Stimulated activated CD4-positive, alpha-beta T cell treated with anti-CD3 and anti-CD28 coated beads, Interleukin-2, amount 100 ng/mL, for 48 hours (primary cell): ENCODE measurements around the gene LDLRAD3.

Experiments
- DNase-seq, 2 donors: peaks; one replicate each; pipeline ENCODE4 v3.0.0-alpha.2; 2020

LDLRAD3 gene

DNA sequence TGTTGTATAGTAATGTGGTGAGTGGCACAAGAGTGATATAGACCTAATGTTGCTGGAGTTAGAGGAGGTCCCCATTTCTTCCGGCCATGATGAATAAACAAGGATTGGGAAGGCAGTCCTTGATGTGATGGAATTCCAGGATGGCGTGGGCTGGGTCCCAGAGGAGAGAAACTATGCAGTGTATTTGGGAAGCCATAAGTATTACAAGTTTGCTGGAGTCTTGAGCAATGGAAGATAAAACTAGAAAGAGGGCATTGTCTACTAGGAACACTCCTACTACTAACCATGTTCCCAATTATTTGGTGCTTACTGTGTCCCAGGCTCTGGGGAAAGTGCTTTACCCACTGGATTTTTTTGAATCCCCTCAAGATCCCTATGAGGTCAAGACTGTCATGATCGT is 20.0 kb downstream of the LDLRAD3 start:
- no peak for DNase-seq

DNA sequence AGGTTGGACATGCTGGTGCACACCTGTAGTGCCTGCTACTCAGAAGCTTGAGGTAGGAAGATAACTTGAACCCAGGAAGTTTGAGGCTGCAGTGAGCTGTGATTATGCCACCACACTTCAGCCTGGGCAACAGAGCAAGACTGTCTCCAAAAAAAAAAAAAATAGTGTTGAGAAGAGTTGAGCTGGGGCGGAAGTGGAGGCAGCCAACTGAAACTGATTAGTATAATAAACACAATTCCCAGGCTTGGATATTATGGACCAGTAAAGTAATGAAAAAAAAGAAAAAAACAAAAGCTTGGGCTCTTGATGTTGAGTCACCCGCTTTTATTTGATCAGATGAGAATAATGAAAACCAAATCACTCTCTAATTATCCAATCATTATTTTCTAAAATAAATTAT is 21.0 kb downstream of the LDLRAD3 start:
- no peak for DNase-seq

DNA sequence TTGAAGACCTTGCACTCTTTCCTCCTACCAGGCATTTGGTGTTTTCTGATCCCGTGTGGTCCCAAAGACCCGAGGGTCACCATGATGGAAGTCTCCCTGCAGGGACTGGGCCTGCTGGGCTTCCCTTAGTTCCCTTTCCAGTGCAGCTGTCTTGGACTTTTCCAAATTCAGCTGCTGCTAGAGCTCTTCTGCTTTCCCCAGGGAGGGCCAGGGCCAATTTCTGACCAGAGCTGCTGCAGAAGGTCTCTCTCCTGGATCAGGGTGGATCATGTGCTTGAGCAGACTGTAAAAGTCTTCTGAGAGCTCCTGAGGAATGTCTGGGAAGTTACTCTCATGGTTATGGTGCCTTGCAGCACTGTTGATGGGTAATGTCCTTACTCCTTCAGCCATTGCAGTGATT is 23.2 kb downstream of the LDLRAD3 start:
- no peak for DNase-seq

DNA sequence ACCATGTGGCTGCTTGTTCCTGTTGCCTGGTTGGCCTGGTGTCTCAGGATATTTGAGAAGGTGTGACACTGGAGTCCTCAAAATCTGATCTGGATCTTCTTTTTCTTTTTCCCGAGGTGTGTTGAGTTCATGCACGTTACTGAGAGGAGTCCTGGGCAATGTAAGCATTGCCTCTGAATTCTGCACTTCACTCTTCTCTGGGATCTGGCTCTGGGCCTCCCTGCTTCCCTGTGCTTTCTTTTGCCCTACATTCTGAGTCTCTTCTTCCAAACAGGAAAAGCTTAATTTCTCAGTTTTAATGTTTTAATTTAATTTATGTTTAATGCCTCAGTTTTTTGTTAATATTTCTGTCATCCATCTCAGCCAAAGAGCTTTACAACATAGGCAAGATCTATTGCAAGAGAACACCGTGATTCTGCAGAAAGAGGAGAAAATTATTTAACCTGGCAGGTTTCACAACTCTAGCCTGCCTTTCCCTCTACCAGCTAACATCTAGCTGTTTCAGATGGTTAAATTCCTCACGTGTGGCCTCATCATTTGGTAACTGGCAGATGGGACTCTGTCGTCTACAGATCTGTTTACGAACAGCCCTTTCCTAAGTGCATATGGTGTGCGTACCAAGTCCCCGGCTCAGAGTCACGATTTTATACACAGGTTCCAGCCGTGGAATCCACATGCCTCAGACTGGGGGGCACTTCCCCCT is 24.7 kb downstream of the LDLRAD3 start:
- DNase-seq: no peak

DNA sequence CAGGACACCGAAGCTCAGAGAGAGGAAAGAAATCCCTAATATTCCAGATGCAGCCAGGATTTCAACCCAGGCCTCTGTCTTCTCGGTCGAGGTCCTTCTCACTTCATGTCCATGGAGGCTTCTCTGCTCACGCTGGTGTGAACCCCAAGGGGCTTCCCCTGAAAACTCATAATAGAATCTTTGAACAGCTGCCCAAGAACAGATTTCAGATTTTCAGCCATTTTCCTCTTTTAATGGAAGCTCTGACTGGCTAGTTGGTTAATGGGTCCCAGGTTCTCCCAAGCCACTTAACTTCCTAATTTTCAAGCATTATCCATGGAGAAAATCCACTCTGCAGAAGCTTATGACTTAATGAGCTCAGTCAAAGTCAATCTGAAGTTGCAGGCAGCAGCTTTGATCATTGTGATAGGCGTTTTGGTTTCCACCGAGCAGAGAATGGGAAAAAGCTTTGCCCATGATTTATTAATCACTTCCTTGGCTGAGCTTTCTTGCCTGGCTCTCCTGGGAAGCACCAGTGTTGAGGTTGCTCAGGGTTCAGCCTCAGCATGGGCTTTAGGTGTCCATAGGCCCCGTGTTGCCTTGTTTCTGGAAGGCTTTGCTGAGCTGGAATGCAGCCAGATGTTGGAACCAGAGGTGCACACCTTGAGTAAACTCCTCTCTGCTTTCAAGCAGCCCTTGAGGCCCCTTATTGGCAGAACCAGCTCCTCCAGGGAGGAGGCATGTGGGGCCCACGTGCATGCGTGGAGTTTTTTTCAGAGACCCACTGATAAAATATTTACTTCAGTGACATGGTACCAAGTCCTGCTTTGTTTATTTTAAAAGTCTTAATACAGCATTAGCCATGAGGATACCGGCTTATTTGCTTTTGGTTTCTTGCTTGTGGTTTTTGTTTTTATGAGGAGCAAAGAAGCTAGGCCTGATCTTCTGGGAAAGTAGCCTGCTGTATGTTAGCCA is 25.5 kb downstream of the LDLRAD3 start:
- no peak for DNase-seq

DNA sequence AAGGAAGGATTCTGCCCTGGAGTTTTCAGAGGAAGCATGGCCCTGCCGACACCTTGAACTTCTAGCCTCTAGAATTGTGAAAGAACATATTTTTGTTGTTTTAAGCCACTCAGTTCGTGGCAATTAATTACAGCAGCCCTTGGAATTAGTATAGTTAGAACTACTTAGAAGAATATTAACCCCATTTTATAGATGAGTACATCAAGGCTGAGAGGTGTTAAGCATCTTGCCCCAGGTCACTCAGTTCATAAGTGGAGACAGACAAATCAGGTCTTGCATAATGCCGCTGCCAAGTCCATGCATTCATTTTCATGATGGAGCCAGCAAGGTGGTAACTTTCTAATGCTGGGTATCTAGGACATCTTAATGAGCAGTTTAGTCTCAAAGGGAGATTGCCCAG is 26.6 kb downstream of the LDLRAD3 start:
- DNase-seq: no peak

DNA sequence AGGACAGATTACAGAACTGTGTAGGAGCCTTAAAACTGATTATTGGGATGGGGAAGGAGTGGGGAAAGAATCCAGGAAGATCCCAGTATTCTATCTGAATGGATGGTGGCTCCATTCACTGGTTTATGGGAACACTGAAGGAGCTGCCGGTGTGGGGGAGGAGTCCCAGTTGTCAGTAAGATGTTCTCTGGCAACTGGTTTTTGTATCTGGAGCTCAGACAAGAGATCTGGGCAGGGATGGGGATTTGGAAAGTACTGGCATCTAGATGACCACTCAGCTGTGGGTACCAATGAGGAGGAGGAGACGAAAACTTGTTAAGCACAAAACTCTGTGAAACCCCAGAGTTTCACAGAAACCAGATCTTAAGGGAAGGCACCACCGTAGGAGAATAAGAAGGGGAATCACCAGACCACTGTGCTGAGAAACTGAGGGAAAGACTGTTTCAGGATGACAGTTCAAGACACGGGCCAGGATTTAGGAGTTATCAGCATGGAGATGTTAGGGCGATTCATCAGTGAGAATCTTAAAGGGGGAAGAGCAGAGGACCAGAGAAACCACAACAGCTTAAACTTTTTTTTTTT is 28.1 kb downstream of the LDLRAD3 start:
- no peak for DNase-seq

DNA sequence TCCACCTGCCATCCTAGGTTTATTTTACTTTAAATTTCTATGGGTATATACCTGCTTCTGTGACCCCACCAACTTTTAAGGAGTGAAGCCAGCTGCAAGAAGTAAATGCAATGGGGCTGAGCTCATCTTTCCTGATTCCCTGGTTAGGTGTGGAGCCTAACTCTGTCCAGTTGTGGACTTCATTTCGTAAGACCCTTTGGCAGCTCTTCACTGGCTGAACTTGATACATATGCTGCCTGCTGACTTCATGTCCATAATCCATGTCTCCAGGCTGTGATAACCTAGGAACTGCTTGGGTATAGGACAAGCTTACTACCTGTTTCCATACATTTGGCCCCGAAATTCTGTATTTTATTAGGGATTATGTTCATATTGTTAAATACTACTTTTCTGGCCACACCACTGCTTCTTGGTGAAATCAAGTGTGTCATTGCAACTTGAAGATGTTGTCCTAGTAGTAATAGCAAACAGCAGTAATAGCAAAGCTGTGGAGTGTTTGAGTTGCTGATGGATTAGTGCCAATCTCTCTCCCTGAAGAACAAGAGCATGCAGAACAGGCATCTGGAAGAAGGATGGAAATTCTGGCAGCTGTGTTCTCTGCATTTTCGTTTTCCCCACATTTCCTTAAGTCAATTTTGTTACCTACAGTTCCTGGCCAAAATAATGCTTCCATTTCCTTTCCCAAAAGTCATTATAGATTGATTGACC is 31.2 kb downstream of the LDLRAD3 start:
- no peak for DNase-seq

DNA sequence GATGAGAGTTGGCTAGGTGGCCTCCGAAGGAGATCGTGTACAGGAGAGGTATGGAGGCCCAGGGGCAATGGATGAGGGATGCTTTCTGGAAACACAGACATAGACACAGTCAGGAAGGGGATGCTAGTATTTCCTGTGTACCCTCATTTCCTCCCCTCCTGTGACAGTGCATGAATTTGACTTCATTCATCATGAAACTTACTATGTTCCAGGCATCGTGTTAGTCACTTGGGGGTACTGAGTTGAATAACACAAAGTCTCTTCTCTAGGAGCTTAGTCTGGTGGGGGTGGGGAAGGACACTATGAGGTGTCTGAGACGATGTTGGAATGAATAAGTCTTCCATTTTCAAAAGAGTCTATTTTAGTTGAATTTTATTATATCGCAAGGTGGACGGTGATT is 32.6 kb downstream of the LDLRAD3 start:
- no peak for DNase-seq

DNA sequence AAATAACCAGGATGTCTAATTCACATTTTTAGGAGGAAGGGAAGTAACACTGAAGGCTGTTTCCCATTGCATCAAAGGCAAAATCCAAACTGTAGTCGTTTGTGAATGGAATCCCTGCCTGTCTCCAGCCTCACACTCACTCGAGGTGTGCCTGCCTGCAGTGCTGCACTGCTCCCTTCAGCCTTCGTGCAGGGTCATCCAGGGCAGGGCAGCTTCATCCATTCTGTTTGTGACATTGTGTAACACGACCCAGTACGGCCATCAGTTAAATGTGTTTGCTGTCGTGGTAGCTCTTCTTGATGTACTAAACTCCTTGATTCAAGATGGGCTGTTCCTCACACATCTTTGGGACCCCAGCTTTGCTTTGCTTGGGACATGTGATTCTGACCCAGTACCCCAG is 34.3 kb downstream of the LDLRAD3 start:
- DNase-seq: no peak

DNA sequence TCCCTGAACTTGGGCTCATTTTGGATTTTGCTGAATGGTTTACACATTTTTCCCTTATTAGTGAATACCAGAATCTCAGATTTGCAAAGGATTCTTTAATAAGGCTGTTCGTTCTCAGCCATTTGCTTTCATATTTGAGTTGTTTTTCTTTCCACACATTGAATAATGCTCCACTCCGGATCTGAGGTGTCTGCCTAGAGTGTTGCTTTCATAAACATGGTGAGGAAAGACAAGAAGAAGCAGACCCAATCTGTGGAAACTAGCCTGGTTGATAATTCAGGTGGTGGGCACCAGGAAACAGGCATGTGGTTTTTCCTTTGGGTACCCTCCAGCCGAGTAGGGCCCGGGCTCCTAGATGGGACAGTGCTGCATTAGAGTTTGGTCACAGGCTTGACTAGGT is 35.0 kb downstream of the LDLRAD3 start:
- no peak for DNase-seq

DNA sequence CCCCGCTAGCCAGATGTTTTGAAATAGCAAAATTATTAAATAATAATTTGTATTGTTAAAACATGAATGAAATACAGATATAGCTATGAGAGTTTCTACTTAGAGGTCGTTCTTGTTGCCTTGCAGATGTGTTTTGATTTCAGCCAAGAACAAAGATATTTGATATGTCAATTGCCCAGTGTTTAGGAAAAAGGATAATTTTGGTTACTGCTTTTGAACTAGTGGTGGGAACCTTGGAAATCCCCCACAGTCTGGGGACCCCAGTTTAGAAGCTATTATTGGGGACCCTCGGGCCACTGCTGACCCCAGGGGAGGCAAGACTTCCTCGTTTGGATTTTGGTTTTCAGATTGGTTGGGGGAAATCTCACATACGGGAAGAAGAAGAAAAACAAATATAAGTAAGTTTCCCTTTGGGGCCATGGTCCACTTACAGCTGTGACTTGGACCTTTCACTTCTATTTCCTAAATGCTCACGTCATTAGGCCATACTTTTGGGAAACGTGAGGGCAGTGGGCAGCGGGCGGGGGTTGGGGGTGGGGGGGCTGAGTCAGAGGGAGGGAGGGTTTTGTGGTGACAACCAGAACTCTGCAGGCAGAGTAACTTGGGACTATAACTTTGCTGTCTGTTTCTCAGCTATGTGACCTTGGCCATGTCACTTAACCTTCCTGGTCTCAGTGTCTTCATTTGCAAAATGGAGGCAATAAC is 37.0 kb downstream of the LDLRAD3 start:
- DNase-seq: no peak

DNA sequence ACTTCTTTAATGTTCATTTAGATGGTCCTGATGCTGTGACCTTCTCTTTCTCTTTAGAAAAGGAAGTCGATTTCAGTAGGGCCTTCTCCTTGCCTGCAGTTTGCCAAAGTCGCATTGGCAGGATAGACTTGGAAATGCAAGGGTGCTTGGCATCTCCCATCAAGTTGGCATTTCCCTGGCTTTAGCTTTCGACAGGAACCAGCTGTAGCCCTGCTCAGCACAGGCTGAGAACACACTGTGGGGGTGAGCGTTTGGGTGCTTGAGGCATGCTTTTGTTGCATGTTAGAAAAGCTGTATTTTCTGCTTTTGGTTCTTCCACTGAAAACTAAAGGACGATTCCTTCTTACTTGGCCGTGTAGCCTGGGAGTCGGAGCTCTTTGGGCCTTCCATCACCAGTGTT is 37.7 kb downstream of the LDLRAD3 start:
- DNase-seq: no peak

DNA sequence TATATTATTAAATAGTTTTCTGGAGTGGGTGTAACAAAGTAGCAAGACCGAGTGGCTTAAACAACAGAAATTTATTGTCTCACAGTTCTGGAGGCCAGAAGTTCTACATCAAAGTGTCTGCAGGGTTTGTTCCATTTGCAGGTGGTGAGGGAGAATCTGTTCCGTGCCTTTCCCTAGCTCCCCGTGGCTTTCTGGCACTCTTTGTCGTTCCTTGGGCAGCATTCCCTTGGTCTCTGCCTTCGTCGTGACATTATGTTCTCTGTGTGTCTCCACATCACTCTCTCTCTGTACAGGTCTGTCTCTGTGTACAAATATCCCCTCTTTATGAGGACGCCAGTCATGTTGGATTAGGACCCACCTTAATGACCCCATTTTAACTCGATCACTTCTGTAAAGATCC is 38.2 kb downstream of the LDLRAD3 start:
- DNase-seq: no peak

DNA sequence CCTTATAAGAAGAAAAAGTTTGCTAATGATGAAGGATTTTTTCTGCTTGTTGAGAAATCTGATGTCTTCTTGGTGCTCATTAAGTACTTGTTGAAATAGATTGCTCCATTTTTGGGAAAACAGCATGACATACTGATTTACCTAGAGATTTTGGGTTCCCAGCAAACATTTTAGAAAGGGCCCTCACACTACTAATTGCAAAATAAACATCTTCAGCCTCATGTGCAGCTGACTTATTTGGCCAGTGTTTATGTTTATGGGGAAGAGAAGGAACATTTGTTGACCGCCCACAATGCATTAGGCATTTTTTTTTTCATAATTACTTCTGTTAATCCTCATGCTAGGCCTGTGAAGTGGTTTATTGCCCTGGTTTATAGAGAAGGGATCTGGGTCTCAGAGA is 40.1 kb downstream of the LDLRAD3 start:
- no peak for DNase-seq

DNA sequence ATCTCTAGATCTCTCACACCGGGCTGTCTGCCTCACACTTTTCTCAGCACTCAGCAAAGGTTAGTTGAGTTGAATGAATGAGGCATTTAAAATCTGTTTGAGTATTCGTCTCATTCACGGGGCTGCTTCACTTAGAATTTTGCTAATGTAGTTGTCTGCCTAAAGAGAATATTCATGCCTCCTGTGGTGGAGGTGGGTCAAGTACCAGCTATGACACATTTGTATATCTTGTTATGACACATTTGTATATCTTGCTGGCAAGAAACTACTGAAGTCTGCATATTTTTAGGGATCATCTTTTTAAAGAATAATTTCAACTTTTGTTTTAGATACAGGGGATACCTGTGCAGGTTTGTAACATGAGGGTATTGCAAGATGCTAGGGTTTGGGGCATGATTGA is 43.1 kb downstream of the LDLRAD3 start:
- DNase-seq: no peak

DNA sequence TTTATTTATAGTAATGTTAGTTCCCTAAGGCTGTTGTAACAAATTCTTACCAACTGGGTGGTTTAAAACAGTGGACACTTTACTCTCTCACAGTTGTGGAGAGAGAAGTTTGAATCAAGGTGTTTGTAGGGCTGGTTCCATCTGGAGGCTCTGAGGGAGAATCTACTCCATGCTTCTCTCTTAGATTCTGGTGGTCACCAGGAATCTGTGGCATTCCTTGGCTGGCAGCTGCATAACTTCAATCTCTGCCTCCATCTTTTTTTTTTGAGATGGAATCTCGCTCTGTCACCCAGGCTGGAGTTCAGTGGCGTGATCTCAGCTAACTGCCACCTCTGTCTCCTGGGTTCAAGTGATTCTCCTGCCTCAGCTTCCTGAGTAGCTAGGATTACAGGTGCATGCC is 46.3 kb downstream of the LDLRAD3 start:
- DNase-seq: no peak

DNA sequence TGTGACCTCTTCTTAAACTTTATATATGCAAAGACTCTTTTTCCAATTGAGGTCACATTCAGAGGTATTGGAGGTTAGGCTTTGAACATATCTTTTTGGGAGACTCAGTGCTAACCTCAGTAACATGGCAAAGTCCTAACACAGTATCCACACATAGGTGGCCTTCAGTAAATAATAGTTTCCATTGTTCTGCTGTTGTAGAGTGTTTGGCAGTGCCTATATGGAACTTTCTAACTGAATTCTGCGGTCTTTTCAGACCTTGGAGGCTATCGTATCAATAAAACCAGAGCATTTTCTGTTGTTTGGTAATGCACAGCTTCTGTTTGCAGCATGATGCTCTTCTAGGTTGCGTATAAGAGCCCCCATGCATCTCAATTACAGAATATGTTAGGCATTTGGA is 47.0 kb downstream of the LDLRAD3 start:
- no peak for DNase-seq

DNA sequence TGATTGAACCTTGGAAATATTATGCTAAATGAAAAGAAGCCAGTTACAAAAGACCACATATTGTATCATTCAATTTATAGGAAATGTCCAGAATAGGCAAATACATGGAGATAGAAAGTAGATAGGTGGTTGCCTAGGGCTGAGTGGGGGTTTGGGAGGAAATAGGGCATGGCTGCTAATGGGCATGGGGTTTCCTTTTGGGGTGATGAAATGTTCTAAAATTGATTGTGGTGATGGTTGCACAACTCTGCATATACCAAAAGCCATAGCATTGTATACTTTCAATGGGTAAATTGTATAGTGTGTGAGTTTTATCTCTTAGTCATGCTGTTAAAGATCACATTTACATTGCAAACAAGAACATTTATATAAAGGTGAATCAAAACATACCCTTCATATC is 48.7 kb downstream of the LDLRAD3 start:
- no peak for DNase-seq

DNA sequence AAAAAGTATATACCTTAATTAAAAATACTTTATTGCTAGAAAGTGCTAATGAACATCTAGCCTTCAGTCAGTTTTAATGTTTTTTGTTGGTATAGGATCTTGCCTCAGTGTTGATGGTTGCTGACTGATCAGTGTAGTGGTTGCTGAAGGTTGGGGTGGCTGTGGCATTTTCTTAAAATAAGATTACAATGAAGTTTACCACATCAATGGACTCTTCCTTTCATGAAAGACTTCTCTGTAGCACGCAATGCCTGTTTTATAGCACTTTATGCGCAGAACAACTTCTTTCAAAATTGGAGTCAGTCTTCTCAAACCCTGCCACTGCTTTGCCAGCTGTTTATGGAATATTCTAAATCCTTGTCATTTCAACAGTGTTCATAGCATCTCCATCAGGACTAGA is 50.6 kb downstream of the LDLRAD3 start:
- DNase-seq: no peak

DNA sequence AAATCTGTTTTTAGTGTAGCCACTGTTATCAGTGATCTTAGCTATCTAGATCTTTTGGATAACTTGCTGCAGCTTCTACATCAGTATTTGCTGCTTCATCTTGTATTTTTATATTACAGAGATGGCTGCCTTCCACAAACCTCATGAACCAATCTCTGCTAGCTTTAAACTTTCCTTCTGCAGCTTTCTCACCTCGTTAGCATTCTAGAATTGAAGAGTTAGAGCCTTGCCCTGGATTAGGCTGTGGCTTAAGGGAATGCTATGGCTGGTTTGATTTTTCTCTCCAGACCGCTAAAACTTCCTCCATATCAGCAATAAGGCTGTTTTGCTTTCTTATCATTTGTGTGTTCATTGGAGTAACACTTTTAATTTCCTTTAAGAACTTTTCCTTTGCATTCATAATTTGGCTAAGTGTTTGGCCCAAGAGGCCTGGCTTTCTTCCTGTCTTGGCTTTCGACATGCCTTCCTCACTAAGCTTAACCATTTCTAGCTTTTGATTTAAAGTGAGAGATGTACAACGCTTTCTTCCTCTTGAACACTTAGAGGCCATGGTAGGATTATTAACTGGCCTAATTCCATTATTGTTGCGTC is 51.9 kb downstream of the LDLRAD3 start:
- DNase-seq: no peak

DNA sequence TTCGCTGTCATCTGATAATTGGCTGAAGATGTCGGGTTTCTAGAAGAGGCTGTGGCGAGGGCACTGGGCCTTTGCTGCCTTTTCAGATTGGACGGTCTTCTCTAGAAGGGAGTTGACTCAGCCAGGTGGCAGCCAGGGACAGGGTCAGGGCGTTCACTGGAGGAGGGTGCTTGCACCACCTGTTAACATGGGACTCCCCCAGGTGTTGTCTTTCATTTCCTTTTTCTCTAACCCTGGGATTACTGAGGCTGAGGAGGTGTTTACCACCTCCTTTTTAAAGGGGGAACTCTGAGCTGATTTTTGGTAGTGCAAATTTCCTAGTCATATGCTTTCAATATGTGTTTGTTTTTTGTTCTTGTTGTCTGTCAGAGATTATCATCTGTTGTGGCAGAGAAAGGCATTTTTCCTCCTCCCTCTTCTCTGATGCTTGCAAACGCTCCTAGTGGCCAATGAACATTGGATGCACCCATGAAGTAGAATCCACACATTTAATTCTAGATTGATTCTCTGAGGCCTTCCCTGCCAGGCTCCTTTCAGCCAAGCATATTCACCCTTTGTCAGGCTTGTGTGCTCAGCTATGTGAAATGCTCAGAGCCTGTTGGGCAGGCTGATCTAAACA is 54.1 kb downstream of the LDLRAD3 start:
- no peak for DNase-seq
